HG02981 (cell line): Measurements from ENCODE around the gene GPR171.
A peak's percentile ranks its signal among the peaks of the same experiment; 100 is the strongest.

ENCODE experiments used
- ATAC-seq: cut with Tn5 transposase; IDR thresholded peaks from one replicate; pipeline ENCODE4 v1.9.1; 2021; ENCODE audit warnings: mild to moderate bottlenecking, moderate library complexity; ENCODE audit not compliant: unreplicated experiment

GPR171 gene

DNA sequence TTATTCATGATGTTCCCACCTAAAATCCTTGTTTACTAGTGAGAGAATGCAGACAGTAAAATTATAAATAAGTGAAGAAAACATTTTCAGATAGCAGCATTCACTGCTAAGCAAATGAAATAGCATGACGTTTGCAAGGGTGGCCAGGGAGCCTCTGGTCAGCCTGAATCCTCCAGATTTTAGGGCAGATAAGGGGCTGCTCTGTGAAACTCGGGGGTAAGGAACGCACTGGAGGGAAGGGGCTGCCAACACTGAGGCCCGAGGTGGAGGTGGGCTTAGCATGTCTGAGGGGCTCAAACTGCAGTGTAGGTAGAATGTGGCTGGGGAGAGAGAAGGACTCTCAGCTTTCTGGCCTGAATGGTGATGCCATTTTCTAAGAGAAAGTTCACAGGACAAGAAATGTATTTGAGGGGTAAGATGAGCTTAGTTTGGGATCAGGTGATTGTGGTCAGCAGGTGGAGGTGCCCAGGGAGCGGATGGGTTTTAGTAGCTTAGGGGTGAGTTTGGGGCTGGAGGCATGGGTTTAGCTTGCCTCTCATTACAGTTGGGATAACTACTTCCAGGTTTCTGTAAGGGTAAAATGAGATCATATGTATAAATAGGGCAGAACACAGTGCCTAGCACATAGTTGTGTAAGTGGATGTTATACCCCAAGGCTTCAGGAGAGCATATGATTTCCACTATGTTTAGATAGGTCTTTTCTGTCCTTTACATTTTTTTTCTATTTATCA is 20.5 kb downstream of the GPR171 start:
- ATAC-seq = no peak

- no peak for ATAC-seq
Measured at GRCh38 chr3:151178208-151178845, 24.7 kb downstream of the GPR171 start.

DNA sequence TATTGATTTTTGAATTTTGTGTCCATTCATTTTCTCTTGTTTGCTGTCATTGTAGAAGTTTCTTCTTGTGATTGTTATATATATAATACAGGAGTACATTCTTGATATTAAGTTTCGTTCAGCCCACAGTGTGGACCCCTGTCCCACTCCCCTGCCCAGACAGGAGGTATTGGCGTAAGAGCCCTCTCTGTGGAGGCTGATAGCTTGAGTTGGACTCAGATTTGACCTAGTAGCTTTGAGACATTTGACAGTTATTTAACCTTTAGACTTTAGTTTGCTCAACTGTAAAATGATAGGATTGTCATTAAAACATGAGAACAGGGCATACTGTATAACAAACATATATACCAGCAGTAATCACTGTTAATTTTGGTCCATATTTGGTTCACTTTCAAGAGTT is 27.1 kb downstream of the GPR171 start:
- no peak for ATAC-seq

- ATAC-seq = no peak
Measured at GRCh38 chr3:151174351-151174750, 28.7 kb downstream of the GPR171 start.

- peak; percentile 68 for ATAC-seq
Measured at GRCh38 chr3:151171145-151171757, 31.8 kb downstream of the GPR171 start.

DNA sequence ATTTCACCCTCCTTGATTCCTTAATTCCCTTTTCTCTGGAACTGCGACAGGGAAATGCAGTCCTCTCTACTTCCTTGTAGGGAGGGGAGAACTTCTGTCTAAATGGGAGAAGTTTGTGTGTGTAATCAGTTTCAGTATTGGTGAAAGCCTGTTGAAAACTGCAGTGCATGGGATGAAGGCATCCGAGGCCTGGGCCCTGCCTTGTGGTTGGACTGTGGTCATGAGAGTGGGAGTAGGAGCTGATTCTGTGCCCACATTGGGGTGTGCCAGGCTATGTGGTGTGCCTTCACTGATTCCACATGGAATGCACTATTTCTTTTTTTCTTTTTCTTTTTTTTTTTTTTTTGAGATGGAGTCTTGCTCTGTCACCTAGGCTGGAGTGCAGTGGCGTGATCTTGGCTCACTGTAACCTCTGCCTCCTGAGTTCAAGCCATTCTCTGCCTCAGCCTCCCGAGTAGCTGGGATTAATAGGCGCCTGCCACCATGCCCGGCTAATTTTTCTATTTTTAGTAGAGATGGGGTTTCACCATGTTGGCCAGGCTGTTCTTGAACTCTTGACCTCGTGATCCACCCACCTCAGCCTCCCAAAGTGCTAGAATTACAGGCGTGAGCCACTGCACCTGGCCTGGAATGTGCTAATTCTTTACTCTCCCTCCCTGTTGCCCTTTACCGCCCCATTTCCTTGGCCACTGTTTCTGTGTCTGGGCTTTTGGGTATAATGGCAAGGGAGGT is 32.9 kb downstream of the GPR171 start:
- ATAC-seq = peak; percentile 15

- peak; percentile 47 for ATAC-seq
Measured at GRCh38 chr3:151169262-151169947, 33.6 kb downstream of the GPR171 start.

- ATAC-seq = peak; percentile 43
Measured at GRCh38 chr3:151168269-151169094, 34.5 kb downstream of the GPR171 start.

DNA sequence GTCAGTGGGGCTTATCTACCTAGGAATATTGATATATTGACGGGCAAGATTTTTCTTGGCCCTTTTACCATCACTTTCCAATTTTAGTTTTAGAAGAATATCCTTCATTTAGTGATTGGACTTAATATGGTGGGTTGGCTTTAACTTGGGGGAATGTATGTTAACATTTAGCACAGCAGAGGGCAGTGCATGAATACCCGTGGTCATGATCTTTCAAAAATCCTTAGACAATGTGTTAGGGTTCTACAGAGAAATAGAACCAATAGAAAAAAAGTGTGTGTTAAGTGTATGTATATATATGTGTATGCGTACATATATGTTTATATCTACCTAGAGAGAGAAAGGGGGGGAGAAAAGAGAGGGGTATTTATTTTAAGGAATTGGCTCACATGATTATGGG is 36.9 kb downstream of the GPR171 start:
- ATAC-seq = no peak

GRCh38 chr3:151165226-151165625 is 37.8 kb downstream of the GPR171 start:
- no peak for ATAC-seq

- ATAC-seq = no peak
Measured at GRCh38 chr3:151159806-151160205, 43.2 kb downstream of the GPR171 start.

GRCh38 chr3:151156618-151157216 is 46.3 kb downstream of the GPR171 start:
- peak; percentile 87 for ATAC-seq

GRCh38 chr3:151155409-151156128 is 47.4 kb downstream of the GPR171 start:
- ATAC-seq = no peak

- ATAC-seq = no peak
Measured at GRCh38 chr3:151154566-151154965, 48.5 kb downstream of the GPR171 start.

GRCh38 chr3:151152455-151153079 is 50.4 kb downstream of the GPR171 start:
- no peak for ATAC-seq
